GM12875 (cell line): ENCODE results near the gene RNASET2.

Experiments
- H3K4me3 ChIP-seq: one replicate; pipeline ENCODE4 v1.5.1; 2011; ENCODE audit warnings: low read depth, low read length, control low read depth
- TF ChIP-seq, protein P1 (sequence below): IDR thresholded peaks from 2 replicates; pipeline ENCODE4 v1.5.1; 2011; ENCODE audit warnings: low read depth, mild to moderate bottlenecking, control low read depth, inconsistent platforms, low read length, moderate library complexity, borderline replicate concordance; ENCODE audit not compliant: insufficient read depth

RNASET2 gene

DNA sequence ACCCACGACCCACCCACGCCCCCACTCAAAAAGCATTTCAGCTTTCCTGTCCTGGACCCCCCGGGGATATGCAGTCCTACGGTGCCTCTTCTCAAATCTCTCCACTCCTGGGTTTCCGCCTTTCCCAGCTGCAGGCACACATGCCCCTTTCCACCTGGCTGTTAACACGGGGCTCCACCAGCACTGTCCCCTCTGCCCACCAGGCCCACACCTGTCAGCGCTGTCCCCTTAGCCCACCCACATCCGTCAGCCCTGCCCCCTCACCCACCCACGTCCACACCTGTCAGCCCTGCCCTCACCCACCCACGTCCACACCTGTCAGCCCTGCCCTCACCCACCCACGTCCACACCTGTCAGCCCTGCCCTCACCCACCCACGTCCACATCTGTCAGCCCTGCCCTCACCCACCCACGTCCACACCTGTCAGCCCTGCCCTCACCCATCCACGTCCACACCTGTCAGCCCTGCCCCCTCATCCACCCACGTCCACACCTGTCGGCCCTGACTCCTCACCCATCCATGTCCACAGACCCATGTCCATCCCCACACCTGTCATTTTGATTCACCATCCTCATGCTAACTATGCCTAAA, 11.6 kb downstream of the RNASET2 start:
- TF ChIP-seq, protein P1, sequence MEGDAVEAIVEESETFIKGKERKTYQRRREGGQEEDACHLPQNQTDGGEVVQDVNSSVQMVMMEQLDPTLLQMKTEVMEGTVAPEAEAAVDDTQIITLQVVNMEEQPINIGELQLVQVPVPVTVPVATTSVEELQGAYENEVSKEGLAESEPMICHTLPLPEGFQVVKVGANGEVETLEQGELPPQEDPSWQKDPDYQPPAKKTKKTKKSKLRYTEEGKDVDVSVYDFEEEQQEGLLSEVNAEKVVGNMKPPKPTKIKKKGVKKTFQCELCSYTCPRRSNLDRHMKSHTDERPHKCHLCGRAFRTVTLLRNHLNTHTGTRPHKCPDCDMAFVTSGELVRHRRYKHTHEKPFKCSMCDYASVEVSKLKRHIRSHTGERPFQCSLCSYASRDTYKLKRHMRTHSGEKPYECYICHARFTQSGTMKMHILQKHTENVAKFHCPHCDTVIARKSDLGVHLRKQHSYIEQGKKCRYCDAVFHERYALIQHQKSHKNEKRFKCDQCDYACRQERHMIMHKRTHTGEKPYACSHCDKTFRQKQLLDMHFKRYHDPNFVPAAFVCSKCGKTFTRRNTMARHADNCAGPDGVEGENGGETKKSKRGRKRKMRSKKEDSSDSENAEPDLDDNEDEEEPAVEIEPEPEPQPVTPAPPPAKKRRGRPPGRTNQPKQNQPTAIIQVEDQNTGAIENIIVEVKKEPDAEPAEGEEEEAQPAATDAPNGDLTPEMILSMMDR, result no peak
- no peak overlapping the region for H3K4me3 ChIP-seq

DNA sequence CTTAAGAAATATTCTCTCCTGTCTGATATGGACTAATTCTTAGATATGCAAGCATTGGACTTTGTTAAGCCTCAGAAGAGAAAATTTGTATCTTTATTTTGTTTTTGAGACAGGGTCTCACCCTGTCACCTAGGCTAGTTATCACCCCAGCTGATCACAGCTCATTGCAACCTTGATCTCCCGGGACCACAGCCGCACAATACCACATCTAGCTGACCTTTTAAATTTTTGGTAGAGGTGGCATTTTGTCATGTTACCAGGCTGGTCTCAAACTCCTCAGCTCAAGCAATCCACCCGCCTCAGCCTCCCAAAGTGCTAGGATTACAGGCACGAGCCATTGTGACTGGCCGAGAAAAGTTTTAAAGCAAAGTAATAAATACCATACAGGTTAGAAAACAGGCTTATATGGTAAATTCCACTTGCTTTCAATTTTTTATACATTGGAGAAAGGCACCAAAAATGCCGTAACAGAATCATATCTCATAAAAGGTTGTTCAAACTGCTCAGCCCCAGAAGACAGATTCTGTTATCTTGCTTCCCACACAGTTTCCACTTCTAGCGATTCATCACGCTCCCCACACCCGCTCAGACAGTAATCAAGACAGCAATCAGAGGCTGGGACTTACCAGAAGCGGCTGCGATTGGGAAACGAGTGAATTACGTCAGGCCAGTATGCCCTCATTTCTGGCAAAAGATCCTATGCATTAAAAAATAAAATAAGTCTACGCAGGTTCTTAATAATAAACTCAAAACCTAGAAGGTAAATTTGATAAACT, 13.8 kb downstream of the RNASET2 start:
- no peak overlapping the region for H3K4me3 ChIP-seq
- TF ChIP-seq, protein P1, result no peak

DNA sequence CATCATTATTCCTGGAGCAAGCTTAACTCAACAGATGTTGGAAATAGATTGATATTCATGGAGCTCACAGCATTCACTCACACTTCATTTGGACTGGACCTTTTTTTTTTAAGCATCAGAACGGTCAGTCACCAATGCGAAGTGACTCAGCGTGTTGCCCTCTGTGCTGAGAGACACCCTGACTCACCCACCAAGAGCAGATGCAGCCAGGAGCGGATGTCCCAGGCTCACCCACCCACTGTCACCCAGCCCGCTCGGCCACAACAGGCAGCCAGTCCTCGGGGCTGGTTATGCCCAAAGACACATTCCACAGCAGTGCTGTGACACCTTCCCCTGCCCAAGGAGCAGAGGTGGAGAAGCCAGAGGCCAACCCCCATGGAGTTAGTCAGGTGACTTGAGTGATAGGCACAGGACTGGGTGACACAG, 15.7 kb downstream of the RNASET2 start:
- TF ChIP-seq, protein P1, result no peak
- no peak overlapping the region for H3K4me3 ChIP-seq

DNA sequence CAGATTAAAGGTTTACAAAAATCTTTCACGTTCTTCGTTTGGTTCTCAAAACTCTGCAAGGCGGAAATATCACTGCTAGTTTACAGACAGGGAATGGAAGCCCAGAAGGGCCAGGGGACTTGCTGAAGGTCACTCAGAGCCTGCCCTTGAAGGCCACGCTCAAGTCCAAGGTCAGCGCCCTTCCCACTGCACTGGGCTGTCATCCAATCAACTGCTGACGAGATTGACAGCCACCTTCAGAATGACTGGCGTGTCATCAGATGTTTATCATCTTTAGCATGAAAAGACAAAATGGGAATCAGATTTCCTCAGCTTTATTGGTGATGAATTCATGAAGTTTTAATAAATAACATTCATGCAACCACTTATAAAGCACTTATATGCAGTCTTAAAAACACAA, 16.5 kb downstream of the RNASET2 start:
- no peak overlapping the region for H3K4me3 ChIP-seq
- TF ChIP-seq, protein P1, result no peak

DNA sequence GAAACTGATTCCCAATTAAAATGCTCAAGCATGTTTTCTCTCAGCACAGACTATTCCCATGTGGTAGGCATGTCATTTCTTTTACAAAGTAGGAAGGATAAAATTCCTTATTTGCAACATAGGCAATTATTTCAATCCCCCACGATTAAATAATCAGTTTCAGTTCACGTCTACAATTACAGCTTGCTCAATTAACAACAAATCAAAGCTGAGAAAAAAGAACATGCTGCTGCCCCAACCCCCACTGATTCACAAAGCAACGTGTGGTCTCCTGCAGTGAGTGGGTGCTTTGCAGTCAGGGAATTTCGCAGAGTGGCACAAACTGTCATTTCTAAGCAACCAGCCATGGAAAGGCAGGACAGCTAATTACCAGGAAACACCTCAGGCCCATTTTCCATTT, 17.0 kb downstream of the RNASET2 start:
- TF ChIP-seq, protein P1, result no peak
- H3K4me3 ChIP-seq, result no peak overlapping the region

DNA sequence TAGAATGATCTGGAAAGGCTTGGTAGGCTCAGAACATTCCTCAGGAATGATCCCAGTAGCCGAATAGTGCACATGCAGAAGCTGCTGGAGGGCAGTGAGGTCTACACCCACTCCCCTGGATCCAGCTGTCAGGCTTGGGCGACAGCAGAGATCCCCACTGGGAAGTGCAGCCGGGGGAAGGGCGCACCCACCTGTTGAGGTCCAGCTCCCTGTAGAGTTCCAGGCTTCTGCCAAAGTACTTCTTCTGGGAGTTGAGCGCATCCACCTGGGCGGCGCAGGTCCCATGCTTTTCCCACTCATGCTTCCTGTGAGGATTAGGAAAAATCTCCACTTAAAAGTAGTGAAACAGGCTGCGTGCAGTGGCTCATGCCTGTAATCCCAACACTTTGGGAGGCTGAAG, 17.6 kb downstream of the RNASET2 start:
- TF ChIP-seq, protein P1, result no peak
- H3K4me3 ChIP-seq, result no peak overlapping the region

DNA sequence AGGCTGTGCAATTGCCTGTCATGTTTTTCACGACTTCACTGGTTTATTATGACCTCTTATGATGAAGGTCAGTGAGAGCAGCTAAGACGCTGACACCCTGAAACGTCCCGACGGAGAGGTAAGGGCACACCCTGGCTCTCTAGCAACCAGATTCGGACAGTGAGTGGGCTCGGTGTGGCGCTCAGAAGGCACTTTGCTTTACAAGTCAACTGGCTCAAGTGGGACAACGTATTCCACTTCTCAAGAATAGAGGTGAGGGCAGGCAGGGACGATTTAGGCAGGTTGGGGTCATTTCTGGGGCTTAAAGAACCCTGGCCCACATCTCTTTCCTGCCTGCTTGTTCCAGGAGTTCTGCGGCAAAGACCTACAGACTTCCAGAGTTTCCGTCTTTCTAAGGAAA, 18.2 kb downstream of the RNASET2 start:
- TF ChIP-seq, protein P1, result no peak
- H3K4me3 ChIP-seq, result no peak overlapping the region
